ENCODE data around the gene GNAS.

GNAS gene

DNA sequence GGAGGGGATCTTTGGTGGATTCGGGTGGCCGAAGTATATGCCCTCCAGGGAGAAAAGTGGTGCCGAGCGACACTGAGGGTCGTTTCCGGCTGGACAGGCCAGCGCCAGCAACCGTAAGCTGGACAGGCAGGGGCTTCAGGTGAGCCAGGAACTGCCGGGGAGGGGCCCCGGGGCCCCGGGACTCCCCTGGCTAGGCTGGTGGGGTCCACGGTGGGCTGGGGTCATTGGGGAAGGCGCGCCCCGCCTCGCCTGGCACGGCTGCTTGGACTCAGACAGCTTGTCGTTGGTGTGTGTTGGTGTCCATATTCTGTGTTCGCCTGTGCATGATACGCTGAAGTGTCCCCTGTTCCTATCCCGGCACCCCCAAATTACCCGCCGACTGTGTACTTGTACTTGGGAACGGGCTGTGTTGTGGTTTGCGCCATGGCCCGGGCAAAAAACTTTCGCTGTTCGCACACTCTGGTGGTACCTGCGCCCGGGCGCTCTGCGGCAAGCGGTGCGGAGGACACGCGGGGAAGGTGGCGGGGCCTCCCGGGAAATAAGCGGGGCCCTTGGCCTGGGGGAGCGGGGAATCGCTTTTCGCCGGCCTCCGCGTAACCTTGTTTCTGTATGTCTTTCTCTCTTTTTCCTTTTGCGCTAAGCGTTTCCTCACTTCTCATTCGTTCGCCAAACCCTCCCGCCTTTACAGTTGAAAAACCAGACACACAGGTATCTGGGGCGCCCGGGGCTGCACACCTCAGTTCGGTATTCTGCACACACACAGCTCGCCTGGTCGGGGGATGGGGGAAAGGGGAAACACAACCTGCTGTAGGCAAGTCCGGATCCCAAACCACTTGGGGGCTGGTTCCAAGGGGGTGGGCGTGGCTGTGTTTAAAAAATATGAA, 3.2 kb downstream of the GNAS start:
- DNase-seq = no peak

DNA sequence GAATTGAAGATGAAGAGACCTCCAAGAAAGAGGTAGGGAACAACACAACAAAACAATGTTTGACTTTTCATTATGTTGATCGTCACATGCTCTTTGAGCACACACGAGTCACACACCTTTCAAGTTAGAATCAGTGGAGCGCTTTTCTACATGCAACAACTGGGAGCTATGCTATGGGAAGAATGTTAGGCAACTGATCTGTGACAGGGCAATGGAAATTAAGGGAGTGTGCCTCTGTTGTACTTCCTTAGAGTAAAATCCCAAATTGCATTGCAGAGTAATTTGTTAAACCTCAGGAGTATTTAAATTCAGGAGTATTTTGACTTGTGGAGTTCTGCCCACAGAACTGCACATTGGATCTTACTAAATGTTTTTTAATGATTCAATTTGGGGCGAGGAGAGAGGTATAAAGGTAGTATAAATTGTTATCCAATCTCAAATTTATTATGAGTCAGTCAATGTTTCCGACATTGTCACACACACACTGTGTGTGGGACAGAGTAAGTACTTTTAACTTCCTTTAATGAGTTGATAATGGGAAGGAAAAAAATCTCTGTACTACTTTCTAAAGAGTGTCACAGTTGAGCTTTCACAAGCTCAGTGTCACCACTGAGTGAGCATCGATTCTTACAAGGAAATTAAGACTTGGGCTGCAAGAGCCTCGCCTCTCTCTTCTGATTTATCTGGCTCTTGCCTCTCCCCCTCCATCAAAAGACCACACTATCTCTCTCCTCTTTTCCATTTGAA, 10.7 kb downstream of the GNAS start:
- no peak for DNase-seq

DNA sequence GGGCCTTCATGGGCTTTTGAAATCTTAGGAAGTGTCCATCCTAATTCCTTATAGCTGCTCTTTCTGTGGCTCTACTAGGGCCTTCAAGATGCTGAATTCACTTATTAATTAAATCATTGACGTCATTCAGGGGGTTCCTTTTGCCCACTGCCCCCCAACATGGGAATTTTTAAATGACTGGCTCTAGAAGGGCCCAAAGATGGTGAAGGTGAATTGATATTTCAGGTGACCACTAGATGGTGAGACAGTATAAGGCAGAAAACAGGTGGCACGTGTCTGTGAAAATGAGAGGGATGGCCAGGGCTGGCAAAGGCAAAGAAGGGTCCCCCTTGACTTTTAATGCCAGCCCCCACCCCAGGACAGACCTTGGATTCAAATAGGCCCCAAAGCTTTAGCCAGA, 11.8 kb downstream of the GNAS start:
- no peak for DNase-seq

DNA sequence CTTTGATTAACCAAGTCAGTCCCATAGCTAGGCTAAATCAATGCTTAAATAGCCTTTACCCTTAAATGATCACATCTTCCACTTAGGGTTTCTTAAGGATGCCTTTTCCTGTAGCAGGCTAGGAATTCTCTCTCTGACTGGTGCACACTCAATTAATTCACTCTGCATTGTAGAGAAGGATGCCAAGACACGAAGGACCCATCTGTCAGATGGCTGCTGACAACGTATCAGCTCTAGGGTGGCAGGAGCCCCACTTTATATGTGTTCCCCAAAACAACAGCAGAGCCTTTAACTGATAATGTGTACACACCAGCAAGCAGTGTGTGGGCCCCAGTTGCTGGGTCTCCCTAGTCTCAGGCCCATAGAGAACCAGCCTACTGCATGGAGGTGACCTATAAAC, 13.3 kb downstream of the GNAS start:
- no peak for DNase-seq

DNA sequence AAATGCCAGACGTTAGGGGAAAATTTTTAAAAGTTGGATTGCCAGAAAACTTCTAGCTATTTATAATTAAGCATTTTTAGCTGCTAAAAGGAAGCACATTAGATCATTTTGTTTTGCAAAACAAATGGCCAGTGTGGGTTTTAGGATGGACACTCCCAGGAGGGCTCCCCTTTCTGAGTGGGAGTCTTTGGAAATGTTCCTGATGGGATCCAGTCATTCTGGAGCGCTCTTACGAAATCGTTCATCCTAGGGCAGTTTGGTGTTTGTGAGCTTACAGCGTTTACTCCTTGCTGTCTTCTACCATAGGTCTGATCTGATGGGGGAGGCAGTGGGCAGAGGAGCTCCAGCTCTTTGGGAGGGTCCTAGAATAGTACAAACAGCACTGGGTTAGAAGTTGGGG, 14.7 kb downstream of the GNAS start:
- no peak for DNase-seq

GRCh38 chr20:58868795-58869194, 16.3 kb downstream of the GNAS start:
- no peak for DNase-seq

DNA sequence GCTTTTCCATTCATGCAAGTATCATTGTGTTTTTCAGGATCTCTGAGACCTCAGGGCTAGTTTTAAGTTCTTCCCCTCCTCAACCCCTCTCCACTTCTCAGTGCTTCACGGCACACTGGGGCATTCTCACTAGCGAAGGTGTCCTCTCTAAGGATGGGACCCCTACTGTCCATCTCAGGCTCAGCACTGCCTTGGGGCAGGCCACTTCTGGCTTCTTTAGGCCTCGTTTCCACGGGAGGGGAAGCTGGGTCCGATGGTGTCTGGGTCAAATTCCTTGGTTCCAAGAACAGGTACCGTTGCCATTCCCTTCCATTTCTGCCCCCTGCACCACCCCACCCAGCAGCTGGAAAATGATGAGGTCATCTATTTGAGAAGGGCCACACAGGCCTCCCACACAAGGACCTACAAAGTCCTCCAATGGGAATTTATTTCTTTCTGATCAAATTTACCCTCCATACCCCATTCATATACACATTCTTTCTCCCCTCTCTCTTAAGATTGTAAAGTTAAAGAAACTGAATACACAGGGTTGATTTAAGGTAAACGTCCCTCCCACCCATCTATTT, 17.2 kb downstream of the GNAS start:
- no peak for DNase-seq

DNA sequence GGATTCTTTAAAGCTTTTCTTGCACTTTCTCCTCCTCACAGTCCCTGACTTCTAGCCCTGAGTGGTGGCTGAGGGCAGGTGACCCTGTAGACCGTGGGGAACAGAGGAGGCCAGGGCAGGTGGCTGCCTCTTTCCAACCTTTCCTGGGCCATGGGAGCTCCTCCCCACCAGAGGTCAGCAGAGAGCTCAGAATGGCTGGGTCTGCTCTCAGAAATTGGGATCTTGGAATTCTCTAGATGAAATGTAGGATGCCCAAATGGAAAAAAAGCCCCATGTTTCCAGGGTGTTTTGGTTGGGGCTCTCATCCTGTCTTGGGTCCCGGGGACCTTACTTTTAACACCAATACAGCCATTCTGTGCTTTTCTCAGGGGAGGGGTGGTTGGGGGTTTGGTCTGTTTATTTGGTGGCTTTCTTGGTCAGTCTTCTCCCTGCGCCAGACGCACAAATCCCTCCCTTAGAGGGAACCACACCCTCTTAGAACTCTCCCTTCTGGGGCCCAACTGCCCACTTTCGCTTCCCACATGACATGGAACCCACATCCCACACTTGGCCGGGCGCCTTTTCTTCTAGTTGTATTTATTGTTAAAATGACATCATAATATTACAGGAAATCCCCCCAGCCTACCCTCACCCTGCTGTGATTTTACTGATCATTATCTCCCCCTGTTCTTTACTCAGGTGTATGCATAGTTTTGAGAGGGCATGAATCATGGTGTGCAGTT, 17.9 kb downstream of the GNAS start:
- peak; percentile 54 for DNase-seq

DNA sequence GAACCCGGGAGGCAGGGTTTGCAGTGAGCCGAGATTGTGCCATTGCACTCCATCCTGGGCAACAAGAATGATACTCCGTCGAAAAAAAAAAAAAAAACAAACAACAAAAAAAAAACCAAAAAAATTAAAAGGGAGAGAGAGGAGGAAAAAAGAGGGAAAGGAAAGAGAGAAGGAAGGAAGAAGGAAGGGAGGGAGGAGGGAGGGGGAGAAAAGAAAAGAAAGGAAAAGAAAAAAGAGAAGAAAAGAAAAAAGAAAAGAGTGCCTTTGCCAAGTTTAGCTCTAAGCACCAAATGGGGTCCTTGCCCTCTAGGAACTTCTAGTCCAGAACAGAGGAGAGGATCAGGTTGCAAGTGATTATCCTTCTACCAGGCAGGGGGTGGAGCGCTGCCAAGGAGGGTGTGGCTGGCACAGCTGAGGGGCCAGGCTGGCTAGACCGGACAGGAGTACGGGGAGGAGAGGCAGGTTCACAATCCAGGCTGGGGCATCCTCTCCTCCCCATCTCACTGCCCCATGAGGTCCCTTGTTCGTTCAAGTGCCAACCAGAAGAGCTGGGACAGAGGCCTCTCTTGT, 19.1 kb downstream of the GNAS start:
- no peak for DNase-seq

DNA sequence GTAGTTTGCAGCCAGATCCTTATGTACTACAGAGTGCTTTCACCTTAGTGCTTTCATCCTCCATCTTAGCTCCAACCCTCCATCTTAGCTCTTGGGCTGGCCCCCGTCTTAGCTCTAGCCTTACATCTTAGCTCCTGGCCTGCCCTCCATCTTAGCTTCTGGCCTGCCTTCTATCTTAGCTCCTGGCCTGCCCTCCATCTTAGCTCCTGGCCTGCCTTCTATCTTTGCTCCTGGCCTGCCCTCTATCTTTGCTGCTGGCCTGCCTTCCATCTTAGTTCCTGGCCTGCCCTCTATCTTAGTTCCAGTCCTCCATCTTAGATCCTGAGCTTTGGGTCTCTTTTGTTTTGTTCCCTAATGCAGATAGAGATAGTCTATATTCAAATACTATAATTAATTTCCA, 22.0 kb downstream of the GNAS start:
- DNase-seq = no peak

DNA sequence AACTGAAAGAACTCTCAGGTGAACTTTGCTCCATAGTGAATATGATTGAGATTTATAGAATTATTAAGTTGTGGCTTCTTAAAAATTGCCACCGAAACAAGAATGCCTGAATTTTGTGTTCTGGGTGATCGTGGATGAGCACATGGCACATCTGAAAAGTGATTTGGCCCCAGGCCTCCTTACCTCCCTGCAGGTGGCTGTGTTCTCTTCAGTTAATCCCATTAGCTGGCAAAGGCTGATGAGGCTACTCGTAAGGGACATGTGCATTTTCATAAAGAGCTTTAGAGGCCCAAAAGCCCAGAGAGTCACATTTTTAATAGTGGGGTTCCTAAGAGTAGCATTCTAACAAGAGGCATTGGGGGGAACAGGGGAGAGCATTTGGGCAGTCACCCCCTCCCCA, 22.6 kb downstream of the GNAS start:
- DNase-seq = no peak

- no peak for DNase-seq
Observed at GRCh38 chr20:58875541-58876134, 23.1 kb downstream of the GNAS start.

- DNase-seq = no peak
Observed at GRCh38 chr20:58876437-58876836, 23.9 kb downstream of the GNAS start.

- DNase-seq = no peak
Observed at GRCh38 chr20:58877050-58877975, 24.8 kb downstream of the GNAS start.

DNA sequence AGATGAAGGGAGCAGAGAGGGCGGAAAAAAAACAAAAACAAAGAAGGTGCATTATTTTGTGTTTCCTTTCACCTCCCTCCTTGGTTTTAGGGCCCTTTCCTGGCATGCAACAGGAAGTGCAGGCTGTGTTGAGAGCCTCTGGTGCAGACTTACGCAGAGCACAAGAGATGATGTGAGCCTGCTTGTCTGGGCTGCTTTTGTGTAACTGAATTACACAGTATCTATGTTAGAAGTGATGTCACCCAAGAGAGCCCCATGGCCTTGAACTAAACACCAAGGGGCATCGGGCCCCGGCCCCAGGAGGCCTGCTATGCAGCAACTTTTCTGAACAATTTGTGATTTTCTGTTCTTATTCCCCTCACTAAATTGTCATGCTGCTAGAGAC, 25.5 kb downstream of the GNAS start:
- no peak for DNase-seq

- no peak for DNase-seq
Observed at GRCh38 chr20:58878399-58878798, 25.9 kb downstream of the GNAS start.

- DNase-seq = no peak
Observed at GRCh38 chr20:58880441-58880840, 27.9 kb downstream of the GNAS start.

GRCh38 chr20:58880994-58881752, 28.7 kb downstream of the GNAS start:
- no peak for DNase-seq

DNA sequence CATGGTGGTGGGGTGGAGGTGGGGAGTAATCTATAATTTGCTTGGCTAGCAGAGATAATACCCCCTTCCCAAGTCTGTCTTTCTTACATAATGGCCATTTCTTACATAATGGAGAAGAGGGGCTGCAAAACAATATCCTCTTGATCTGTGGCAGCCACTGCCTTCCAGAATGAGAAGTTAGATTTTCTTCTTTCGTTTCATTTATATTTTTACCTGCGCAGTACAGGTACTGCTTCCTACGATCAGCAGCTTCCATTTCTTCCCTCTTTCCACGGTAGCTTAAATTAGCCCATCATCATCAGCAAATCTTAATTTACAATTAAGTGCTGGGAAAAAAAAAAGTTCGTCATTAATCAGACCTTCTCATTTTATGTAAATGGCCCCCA, 30.2 kb downstream of the GNAS start:
- DNase-seq = no peak

DNA sequence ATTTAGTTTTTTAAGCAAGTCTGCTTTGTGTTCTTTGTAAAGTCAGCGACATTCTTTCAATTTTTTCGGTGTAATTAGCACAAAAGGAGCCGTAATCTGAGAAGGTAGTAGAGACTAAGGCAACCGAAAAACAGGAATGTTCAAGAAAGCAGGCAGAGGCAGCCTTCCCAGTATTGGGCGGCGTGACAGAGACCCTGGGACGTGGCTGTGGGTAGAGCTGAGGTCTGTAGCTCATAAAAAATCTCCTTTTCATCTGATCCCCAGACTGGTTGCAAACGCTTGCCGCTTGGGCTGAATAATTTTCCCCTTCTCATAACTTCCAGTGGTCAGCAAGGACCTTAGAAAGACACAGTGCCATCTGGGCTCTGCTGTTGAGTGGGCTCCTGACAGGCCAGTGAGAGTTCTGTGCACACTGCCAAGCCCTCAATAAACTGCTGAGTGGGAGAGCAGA, 30.8 kb downstream of the GNAS start:
- no peak for DNase-seq

DNA sequence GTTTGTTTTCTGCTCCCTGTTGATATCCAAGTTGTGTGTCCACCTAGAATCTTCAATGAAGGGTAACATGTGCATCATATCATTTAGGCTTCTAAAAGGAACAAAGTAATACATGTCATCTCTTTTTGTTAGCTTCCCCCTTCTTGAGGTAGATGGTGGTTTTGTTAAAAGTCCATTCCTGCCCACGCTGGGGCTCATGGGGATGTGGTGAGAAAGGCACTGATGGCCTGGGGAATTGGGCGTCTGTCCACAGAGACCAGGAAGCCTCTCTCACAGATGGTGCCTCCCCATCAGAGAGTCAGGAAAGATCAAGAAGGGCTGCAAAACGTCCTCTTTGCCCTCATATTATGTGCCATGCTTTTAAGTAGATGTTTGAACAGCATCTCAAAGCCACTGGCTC, 32.5 kb downstream of the GNAS start:
- DNase-seq = no peak
